Ovary (tissue), 3 donors: ENCODE measurements around the gene STX1A.

Experiments
- EP300 ChIP-seq: sonication (generic); formaldehyde crosslinking; IDR thresholded peaks from one replicate; pipeline ENCODE4 v1.6.1; 2017; ENCODE audit warnings: antibody characterized with exemption
- POLR2A ChIP-seq: fragments of 450-650 bp; IDR thresholded peaks from one replicate; pipeline ENCODE4 v1.6.1; 2017; ENCODE audit warnings: antibody characterized with exemption, mild to moderate bottlenecking, moderate library complexity
- TF ChIP-seq, protein P1 (sequence below), 3 donors: fragments of 450-650 bp in 2 of 3; fragments of 200-600 bp in 1 of 3; IDR thresholded peaks; one replicate each; pipeline versions ENCODE4 v1.5.1 to v1.8.0; 2016 to 2022; ENCODE audit warnings: antibody characterized with exemption in 3 of 3, mild to moderate bottlenecking in 1 of 3
- donor health status: DM: no; HTN: no; CAD: no.

DNA sequence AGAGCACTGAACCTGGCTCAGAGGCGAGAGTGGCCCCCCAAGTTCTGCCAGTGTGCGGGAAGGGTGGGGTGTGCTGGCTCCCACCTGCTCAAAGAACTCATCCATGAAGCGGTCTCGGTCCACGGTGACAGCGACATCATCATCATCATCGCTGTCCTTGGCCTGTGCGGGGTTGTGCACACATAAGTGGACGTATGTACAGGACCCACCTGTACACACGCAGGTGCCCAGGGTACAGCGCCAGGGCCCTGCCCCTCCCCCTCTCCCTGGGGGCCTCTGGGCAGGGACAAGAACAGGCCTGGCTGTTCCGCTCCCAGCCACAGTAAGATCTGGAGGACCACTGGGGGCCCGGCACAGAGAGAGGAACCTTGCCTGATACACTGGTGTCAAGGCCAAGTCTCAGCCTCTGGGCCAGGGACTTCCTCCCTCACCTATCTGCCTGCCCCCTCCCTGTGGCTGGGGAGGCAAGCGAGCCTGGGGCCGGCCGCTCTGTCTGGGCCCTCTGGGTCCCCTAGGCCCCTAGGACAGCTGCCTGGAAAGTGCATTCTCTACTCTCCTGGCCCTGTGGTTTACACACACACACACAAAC, 10.4 kb downstream of the STX1A start:
- TF ChIP-seq, protein P1, sequence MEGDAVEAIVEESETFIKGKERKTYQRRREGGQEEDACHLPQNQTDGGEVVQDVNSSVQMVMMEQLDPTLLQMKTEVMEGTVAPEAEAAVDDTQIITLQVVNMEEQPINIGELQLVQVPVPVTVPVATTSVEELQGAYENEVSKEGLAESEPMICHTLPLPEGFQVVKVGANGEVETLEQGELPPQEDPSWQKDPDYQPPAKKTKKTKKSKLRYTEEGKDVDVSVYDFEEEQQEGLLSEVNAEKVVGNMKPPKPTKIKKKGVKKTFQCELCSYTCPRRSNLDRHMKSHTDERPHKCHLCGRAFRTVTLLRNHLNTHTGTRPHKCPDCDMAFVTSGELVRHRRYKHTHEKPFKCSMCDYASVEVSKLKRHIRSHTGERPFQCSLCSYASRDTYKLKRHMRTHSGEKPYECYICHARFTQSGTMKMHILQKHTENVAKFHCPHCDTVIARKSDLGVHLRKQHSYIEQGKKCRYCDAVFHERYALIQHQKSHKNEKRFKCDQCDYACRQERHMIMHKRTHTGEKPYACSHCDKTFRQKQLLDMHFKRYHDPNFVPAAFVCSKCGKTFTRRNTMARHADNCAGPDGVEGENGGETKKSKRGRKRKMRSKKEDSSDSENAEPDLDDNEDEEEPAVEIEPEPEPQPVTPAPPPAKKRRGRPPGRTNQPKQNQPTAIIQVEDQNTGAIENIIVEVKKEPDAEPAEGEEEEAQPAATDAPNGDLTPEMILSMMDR (IDR thresholded peaks at IDR 0.05) = no peak
- no peak for TF ChIP-seq POLR2A
- no peak for TF ChIP-seq EP300
